HEK293T (cell line): ENCODE data around the gene ERFL.

Experiments used
- CTCF ChIA-PET: fragments of 350-600 bp; formaldehyde crosslinking; extraction: SDS; loops from one replicate; lab custom pipeline; 2021; ENCODE audit warnings: antibody characterized with exemption, inconsistent platforms; lab: Yijun Ruan, JAX
- POLR2A ChIA-PET: fragments of 350-600 bp; formaldehyde crosslinking; extraction: SDS; loops from one replicate; lab custom pipeline; 2020; ENCODE audit warnings: antibody characterized with exemption, inconsistent platforms; lab: Yijun Ruan, JAX
- DNase-seq: peaks from one replicate; pipeline ENCODE4 v3.0.0; 2012; ENCODE audit warnings: mixed read lengths; ENCODE audit errors: extremely low spot score
- ARNT ChIP-seq: fragments of 450-650 bp; IDR thresholded peaks from 2 replicates; pipeline ENCODE4 v1.6.1; 2017; ENCODE audit warnings: mild to moderate bottlenecking
- BHLHE40 ChIP-seq: fragments of 450-650 bp; IDR thresholded peaks from 2 replicates; pipeline ENCODE4 v1.6.1; 2016; ENCODE audit warnings: mild to moderate bottlenecking, moderate library complexity, borderline replicate concordance
- CTBP1 ChIP-seq: fragments of 450-650 bp; IDR thresholded peaks from 2 replicates; pipeline ENCODE4 v1.6.1; 2016; ENCODE audit warnings: borderline replicate concordance
- ELF4 ChIP-seq: fragments of 450-650 bp; IDR thresholded peaks from 2 replicates; pipeline ENCODE4 v1.6.1; 2017; ENCODE audit warnings: antibody characterized with exemption
- FOXA1 ChIP-seq: fragments of 450-650 bp; IDR thresholded peaks from 2 replicates; pipeline ENCODE4 v1.6.1; 2016; ENCODE audit warnings: mild to moderate bottlenecking
- FOXK2 ChIP-seq: fragments of 450-650 bp; IDR thresholded peaks from 2 replicates; pipeline ENCODE4 v1.6.1; 2016; ENCODE audit warnings: mild to moderate bottlenecking
- FOXM1 ChIP-seq: fragments of 450-650 bp; IDR thresholded peaks from 2 replicates; pipeline ENCODE4 v1.6.1; 2017; ENCODE audit warnings: mild to moderate bottlenecking, borderline replicate concordance
- HDGF ChIP-seq: fragments of 450-650 bp; IDR thresholded peaks from 2 replicates; pipeline ENCODE4 v1.6.1; 2017; ENCODE audit warnings: antibody characterized with exemption, borderline replicate concordance
- L3MBTL2 ChIP-seq: fragments of 450-650 bp; conservative IDR thresholded peaks from 2 replicates; pipeline ENCODE4 v1.6.1; 2016; ENCODE audit warnings: mild to moderate bottlenecking
- LEF1 ChIP-seq: fragments of 450-650 bp; IDR thresholded peaks from 2 replicates; pipeline ENCODE4 v1.6.1; 2017; ENCODE audit warnings: mild to moderate bottlenecking, borderline replicate concordance
- NFRKB ChIP-seq: fragments of 450-650 bp; IDR thresholded peaks from 2 replicates; pipeline ENCODE4 v1.6.1; 2016; ENCODE audit warnings: mild to moderate bottlenecking, moderate library complexity
- SP1 ChIP-seq: fragments of 450-650 bp; IDR thresholded peaks from 2 replicates; pipeline ENCODE4 v1.6.1; 2017
- SUZ12 ChIP-seq: fragments of 450-650 bp; IDR thresholded peaks from 2 replicates; pipeline ENCODE4 v1.6.1; 2016; ENCODE audit warnings: mild to moderate bottlenecking
- TARDBP ChIP-seq: fragments of 450-650 bp; IDR thresholded peaks from 2 replicates; pipeline ENCODE4 v1.6.1; 2016
- ZNF384 ChIP-seq: fragments of 450-650 bp; IDR thresholded peaks from 2 replicates; pipeline ENCODE4 v1.6.1; 2016
- TF ChIP-seq, protein P1 (sequence below): fragments of 450-650 bp; IDR thresholded peaks from 2 replicates; pipeline ENCODE4 v1.6.1; 2016

ERFL gene

GRCh38 chr19:41907994-41908615, 20.1 kb downstream of the ERFL start:
- TF ChIP-seq ARNT (no peak), ZNF384 (no peak), L3MBTL2 (no peak), LEF1 (no peak), FOXM1 (no peak), TARDBP (no peak), FOXA1 (no peak), FOXK2 (no peak), NFRKB (no peak)
- DNase-seq = no peak
- ChIA-PET CTCF (no interaction called here), POLR2A (no interaction called here)

GRCh38 chr19:41906916-41907680, 21.2 kb downstream of the ERFL start:
- ChIA-PET POLR2A (no interaction called here), CTCF (no interaction called here)
- no peak for DNase-seq
- TF ChIP-seq NFRKB = no peak
- no peak for TF ChIP-seq TARDBP
- no peak for TF ChIP-seq L3MBTL2
- no peak for TF ChIP-seq SUZ12
- no peak for TF ChIP-seq ZNF384
- TF ChIP-seq FOXK2 = no peak
- no peak for TF ChIP-seq BHLHE40
- no peak for TF ChIP-seq SP1
- TF ChIP-seq HDGF = no peak
- no peak for TF ChIP-seq ELF4
- TF ChIP-seq, protein P1, sequence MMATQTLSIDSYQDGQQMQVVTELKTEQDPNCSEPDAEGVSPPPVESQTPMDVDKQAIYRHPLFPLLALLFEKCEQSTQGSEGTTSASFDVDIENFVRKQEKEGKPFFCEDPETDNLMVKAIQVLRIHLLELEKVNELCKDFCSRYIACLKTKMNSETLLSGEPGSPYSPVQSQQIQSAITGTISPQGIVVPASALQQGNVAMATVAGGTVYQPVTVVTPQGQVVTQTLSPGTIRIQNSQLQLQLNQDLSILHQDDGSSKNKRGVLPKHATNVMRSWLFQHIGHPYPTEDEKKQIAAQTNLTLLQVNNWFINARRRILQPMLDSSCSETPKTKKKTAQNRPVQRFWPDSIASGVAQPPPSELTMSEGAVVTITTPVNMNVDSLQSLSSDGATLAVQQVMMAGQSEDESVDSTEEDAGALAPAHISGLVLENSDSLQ = no peak
- TF ChIP-seq LEF1 = no peak
- no peak for TF ChIP-seq ARNT
- TF ChIP-seq FOXM1 = no peak
- TF ChIP-seq CTBP1 = no peak

- TF ChIP-seq CTBP1 = no peak
- TF ChIP-seq SUZ12 = no peak
- TF ChIP-seq ZNF384 = no peak
- TF ChIP-seq L3MBTL2 = no peak
- no peak for TF ChIP-seq FOXM1
- TF ChIP-seq, protein P1 = no peak
- TF ChIP-seq FOXA1 = no peak
- TF ChIP-seq FOXK2 = no peak
- TF ChIP-seq TARDBP = no peak
- TF ChIP-seq SP1 = no peak
- TF ChIP-seq BHLHE40 = no peak
- TF ChIP-seq ELF4 = no peak
- TF ChIP-seq ARNT = no peak
- ChIA-PET POLR2A (no interaction called here), CTCF (no interaction called here)
- DNase-seq = no peak
These were observed 22.0 kb downstream of the ERFL start for GRCh38 chr19:41906271-41906670.

DNA sequence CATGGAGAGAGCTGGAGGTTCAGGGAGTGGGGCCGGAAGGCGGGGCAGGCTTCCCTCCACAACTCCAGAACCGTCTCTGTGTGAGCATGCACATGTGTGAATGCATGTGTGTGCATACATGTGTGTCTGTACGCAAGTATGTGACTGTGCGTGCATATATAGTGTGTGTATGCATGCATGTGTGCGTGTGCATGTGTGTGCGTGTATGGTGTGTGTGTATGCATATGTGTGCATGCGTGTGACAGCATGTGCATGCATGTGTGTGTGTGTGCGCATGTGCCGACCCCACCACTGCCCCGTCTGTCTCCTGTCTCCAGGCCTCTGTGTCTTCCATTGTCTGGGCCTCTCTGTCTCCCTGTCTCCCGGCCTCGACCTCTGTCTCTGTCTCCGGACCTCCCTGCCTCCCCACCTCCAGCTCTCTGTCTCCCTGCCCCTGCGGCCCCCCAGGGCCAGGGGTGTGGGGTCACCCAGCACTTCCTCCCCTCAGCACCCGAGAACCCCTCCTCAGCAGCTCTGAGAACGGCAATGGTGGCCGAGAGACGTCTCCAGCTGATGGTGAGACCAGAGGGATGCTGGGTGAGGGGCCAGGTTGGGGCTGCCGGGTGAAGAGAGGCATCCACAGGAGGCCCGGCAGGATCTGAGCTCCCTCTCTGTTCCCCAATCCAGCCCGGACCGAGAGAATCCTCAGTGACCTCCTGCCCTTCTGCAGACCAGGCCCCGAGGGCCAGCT, 22.8 kb downstream of the ERFL start:
- CTCF ChIA-PET = no interaction called here
- TF ChIP-seq FOXK2 (no peak), ARNT (no peak), HDGF (no peak), NFRKB (no peak), L3MBTL2 (no peak), FOXA1 (no peak), CTBP1 (no peak), TARDBP (no peak), SP1 (no peak), SUZ12 (no peak), FOXM1 (no peak), ZNF384 (no peak), BHLHE40 (no peak), LEF1 (no peak)
- POLR2A ChIA-PET = no interaction called here
- no peak for DNase-seq

DNA sequence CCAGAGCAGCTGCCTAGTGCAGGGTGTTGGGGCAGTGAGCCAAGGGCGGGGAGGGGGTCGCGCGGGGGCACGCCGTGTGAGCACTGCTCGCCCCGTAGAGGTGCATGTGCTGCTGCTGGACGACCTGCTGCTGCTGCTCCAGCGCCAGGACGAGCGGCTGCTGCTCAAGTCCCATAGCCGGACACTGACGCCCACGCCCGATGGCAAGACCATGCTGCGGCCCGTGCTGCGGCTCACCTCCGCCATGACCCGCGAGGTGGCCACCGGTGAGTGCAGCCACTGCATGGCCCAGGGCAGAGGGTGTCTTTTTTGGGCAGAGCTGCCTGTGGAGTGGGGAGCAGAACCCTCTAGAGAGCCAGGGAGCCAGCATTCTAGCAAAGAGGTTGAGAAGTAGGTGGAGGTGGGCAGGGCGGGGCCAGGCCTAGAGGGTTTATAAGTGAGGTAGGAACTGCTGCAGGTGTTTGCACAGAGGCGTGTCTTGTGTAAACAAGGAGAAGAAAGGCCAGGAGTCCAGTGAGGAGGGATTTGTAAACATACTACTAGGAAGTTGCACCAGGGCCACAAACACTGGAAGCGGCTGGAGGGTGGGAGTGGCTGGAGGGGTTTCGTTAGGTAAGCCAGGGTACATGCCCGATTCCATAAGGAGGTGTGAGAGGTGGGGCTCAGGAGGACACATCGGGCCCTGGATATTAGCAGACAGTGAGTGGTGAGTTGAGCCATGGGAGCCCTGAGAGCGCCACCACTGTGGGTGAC, 24.0 kb downstream of the ERFL start:
- no peak for TF ChIP-seq BHLHE40
- ChIA-PET CTCF (no interaction called here), POLR2A (interaction anchor here (1.4 kb wide), 1 partner anchor 12 kb away, joined by 3 read pairs; no protein-coding TSS in a partner anchor)
- no peak for DNase-seq
